Spleen (tissue), 11 donors: ENCODE results near the gene PLS1. TPM values are rescaled to one million over a fixed set of nuclear protein-coding genes. Genes with fewer than 3 reads are reported as not detected.

Source experiments
- DNase-seq: peaks from one replicate; pipeline ENCODE4 v3.0.0-alpha.2; 2020
- H3K27ac ChIP-seq, 8 donors: fragments of 200-600 bp; sonication (generic) in 7 of 8; 1 replicate in 4 of 8; 2 replicates in 4 of 8; pipeline versions ENCODE4 v1.5.0 to v1.8.0; 2016 to 2021; ENCODE audit warnings: inconsistent platforms in 4 of 8, mild to moderate bottlenecking in 4 of 8, moderate library complexity in 1 of 8
- H3K27me3 ChIP-seq, 7 donors: fragments of 200-600 bp; sonication (generic) in 6 of 7; replicated peaks in 1 of 7; 1 replicate in 4 of 7; 2 replicates in 3 of 7; pipeline versions ENCODE4 v1.5.0 to v1.8.0; 2016 to 2021; ENCODE audit warnings: inconsistent platforms in 3 of 7, mild to moderate bottlenecking in 1 of 7
- H3K36me3 ChIP-seq, 6 donors: fragments of 200-600 bp; sonication (generic) in 5 of 6; 1 replicate in 4 of 6; 2 replicates in 2 of 6; pipeline versions ENCODE4 v1.5.0 to v1.8.0; 2016 to 2021; ENCODE audit warnings: inconsistent platforms in 2 of 6
- H3K4me1 ChIP-seq, 6 donors: fragments of 200-600 bp; sonication (generic) in 5 of 6; 1 replicate in 3 of 6; 2 replicates in 3 of 6; pipeline versions ENCODE4 v1.5.0 to v1.8.0; 2016 to 2021; ENCODE audit warnings: inconsistent platforms in 3 of 6
- H3K4me3 ChIP-seq, 8 donors: fragments of 200-600 bp; sonication (generic) in 7 of 8; 1 replicate in 4 of 8; 2 replicates in 4 of 8; pipeline versions ENCODE4 v1.5.0 to v1.8.0; 2016 to 2021; ENCODE audit warnings: inconsistent platforms in 4 of 8, mild to moderate bottlenecking in 4 of 8, moderate library complexity in 2 of 8
- H3K9me3 ChIP-seq, 8 donors: fragments of 200-600 bp; sonication (generic) in 7 of 8; 1 replicate in 4 of 8; 2 replicates in 4 of 8; pipeline versions ENCODE4 v1.5.0 to v1.8.0; 2016 to 2021; ENCODE audit warnings: inconsistent platforms in 4 of 8
- CTCF ChIP-seq, 11 experiments: fragments of 200-600 bp in 7 of 11; fragments of 450-650 bp in 4 of 11; sonication (generic) in 4 of 11; IDR thresholded peaks in 8 of 11; conservative IDR thresholded peaks in 3 of 11; 1 replicate in 7 of 11; 2 replicates in 4 of 11; pipeline versions ENCODE4 v1.4.0 to v1.8.0; 2016 to 2021; ENCODE audit warnings: antibody characterized with exemption in 11 of 11, inconsistent platforms in 4 of 11, mild to moderate bottlenecking in 1 of 11
- POLR2A ChIP-seq, 3 donors: fragments of 450-650 bp; IDR thresholded peaks; one replicate each; pipeline ENCODE4 v1.5.1; 2017; ENCODE audit warnings: antibody characterized with exemption in 3 of 3, mild to moderate bottlenecking in 1 of 3
- POLR2AphosphoS5 ChIP-seq, 3 donors: sonication (generic); formaldehyde crosslinking; IDR thresholded peaks; one replicate each; pipeline ENCODE4 v1.5.1; 2017; ENCODE audit warnings: antibody characterized with exemption in 3 of 3
- WGBS, 5 donors: extraction: QIAGEN DNeasy Blood & Tissue Kit in 3 of 5; methylation state at CpG; one replicate each; pipeline versions ENCODE4 v1.1.5 to v1.1.7; 2013 to 2018; 5-methylcytosine and 5-hydroxymethylcytosine counted together
- intact Hi-C: fragments of 100-400 bp; cut with DNase I; formaldehyde crosslinking; loops from one replicate; pipeline ENCODE4 v1.15.0; 2023; ENCODE audit warnings: low total_unique reads
- polyA plus RNA-seq, 3 donors: library from polyadenylated mRNA; stranded (reverse); fragments of 200-250 nt; gene quantifications; one replicate each; pipeline ENCODE4 v1.2.1, GENCODE V29; 2013
- total RNA-seq, 7 donors: library from RNA; depleted of rRNA in 3 of 7; stranded (reverse); fragments of >200 nt in 3 of 7; fragmentation: NEBNext Ultra II Directional in 4 of 7; extraction: Animal tissue kit (Norgen Biotek cat#: 25700) in 4 of 7; gene quantifications; one replicate each; pipeline versions ENCODE4 v1.1.0 to v1.2.1, GENCODE V29; 2016 to 2021
- donor health status: healthy with polysubstance abuse.
- donor health status: DM: no; HTN: no; CAD: no; lungs with moderate emphysema.
- donor health status: DM: no; HTN: no; CAD: no.
- donor health status: Bipolar disorder and iron deficiency.
- donor health status: healthy.
- donor health status: DM: no; HTN: no; CAD: no.
- donor health status: DM: yes; HTN: yes; CAD: no.

The PLS1 gene
- total and polyA plus RNA-seq, 10 donors = 0.09 to 3.0 (median 1.2) TPM

- 78 to 90% (median 83%) methylated on average over 2 of the region's 2 CpGs for WGBS, 5 donors
- Histone ChIP-seq H3K27ac (no peak overlapping the region), H3K36me3 (no peaks in the 10 kb centered on the region), H3K4me3 (no peak overlapping the region), H3K9me3 (no peaks in the 10 kb centered on the region), H3K4me1 (no peaks in the 10 kb centered on the region), H3K27me3 (no peaks in the 10 kb centered on the region)
- no peak for DNase-seq
- TF ChIP-seq POLR2A (IDR thresholded peaks at IDR 0.05) (no peak), POLR2AphosphoS5 (IDR thresholded peaks at IDR 0.05) (no peak), CTCF (IDR thresholded peaks at IDR 0.05 in 8 of 11, conservative IDR thresholded peaks at IDR 0.05 in 3 of 11) (no peak)
- intact Hi-C loops = no loop called here
Observed at GRCh38 chr3:142680710-142681109, 84.5 kb downstream of the PLS1 start.

- WGBS, 5 donors = 87 to 96% (median 93%) methylated on average over 2 of the region's 2 CpGs
- H3K9me3 ChIP-seq = no peaks in the 10 kb centered on the region
- no peak for TF ChIP-seq POLR2A (IDR thresholded peaks at IDR 0.05)
- TF ChIP-seq POLR2AphosphoS5 (IDR thresholded peaks at IDR 0.05) = no peak
Observed at GRCh38 chr3:142690613-142691012, 94.4 kb downstream of the PLS1 start.

GRCh38 chr3:142691527-142691926 is 95.3 kb downstream of the PLS1 start:
- intact Hi-C loops = no loop called here
- 89 to 92% (median 90%) methylated on average over 2 of the region's 2 CpGs for WGBS, 5 donors
- TF ChIP-seq POLR2AphosphoS5 (IDR thresholded peaks at IDR 0.05) (no peak), POLR2A (IDR thresholded peaks at IDR 0.05) (no peak), CTCF (IDR thresholded peaks at IDR 0.05 in 8 of 11, conservative IDR thresholded peaks at IDR 0.05 in 3 of 11) (no peak)

More at GRCh38 chr3:142690613-142691012, 94.4 kb downstream of the PLS1 start:
- intact Hi-C loops = no loop called here
- no peak for DNase-seq
- Histone ChIP-seq H3K27ac (no peak overlapping the region), H3K4me1 (no peaks in the 10 kb centered on the region), H3K27me3 (no peaks in the 10 kb centered on the region), H3K36me3 (no peaks in the 10 kb centered on the region), H3K4me3 (no peak overlapping the region)

GRCh38 chr3:142693136-142693853 is 97.1 kb downstream of the PLS1 start:
- Histone ChIP-seq H3K4me1 (no peaks in the 10 kb centered on the region), H3K36me3 (no peaks in the 10 kb centered on the region), H3K4me3 (no peak overlapping the region), H3K27me3 (no peaks in the 10 kb centered on the region), H3K9me3 (no peaks in the 10 kb centered on the region), H3K27ac (no peak overlapping the region)
- no peak for TF ChIP-seq POLR2A (IDR thresholded peaks at IDR 0.05)
- 85 to 96% (median 93%) methylated on average over 7 of the region's 7 CpGs for whole genome bisulfite sequencing, 5 donors
- intact Hi-C loops = no loop called here
- DNase-seq = no peak

More at GRCh38 chr3:142691527-142691926, 95.3 kb downstream of the PLS1 start:
- Histone ChIP-seq H3K27ac (no peak overlapping the region), H3K9me3 (no peaks in the 10 kb centered on the region), H3K27me3 (no peaks in the 10 kb centered on the region), H3K36me3 (no peaks in the 10 kb centered on the region), H3K4me1 (no peaks in the 10 kb centered on the region), H3K4me3 (no peak overlapping the region)
- no peak for DNase-seq

- Histone ChIP-seq H3K27ac (no peak overlapping the region), H3K4me1 (no peaks in the 10 kb centered on the region), H3K9me3 (no peaks in the 10 kb centered on the region), H3K27me3 (no peaks in the 10 kb centered on the region), H3K36me3 (no peaks in the 10 kb centered on the region), H3K4me3 (no peak overlapping the region)
- no peak for TF ChIP-seq CTCF (IDR thresholded peaks at IDR 0.05 in 8 of 11, conservative IDR thresholded peaks at IDR 0.05 in 3 of 11)
- DNase-seq = no peak
- intact Hi-C loops = no loop called here
- WGBS, 5 donors = 89 to 98% (median 92%) methylated on average over 1 of the region's 1 CpG
Observed at GRCh38 chr3:142694225-142694624, 98.0 kb downstream of the PLS1 start.
